ENCODE data around the gene MUC2.

The MUC2 gene

DNA sequence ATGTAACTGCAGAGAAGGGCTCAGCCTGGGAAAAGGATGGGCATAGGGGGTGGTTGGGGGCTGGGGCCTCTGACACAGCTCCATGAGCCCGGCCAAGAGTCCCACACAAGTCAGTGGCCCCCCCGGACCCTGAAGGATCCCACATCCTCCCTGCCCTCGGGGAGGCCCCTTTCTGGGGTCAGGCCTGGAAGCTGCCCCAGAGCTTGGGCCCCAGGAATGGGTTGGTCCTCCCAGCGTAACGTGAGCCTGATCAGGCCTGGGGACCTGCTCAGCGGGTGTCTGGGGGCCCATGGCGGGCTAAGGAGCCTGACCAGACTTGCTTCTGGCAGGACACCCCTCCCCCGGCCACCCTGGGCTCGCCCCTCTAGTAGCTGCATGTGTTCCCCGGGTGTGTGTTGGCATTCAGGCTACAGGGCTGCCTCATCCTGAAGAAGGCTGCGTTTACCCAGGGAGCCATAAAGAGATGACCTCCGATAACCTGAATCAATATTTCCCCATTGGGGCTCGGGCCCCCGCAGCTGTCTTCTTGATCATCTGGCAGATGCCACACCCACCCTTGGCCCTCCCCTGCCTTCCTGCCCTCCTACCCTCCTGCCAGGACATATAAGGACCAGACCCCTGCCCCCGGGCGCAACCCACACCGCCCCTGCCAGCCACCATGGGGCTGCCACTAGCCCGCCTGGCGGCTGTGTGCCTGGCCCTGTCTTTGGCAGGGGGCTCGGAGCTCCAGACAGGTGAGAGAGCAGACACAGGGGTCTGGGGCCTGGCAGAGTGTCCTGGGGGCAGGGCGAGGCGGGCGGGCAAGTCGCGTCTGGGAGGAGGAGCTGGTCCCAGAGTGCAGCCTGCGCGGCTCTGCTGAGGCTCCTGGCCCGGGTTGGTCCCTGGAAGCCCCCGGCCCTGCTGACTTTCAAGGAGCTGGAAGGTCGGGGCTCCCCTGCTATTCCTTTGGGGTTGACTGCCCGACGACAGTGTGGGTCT lies at the start of gene MUC2:
Gene MUC2, plus strand, starts transcription at position 631 of the 978 bp plus-strand sequence.
- no peak for DNase-seq

DNA sequence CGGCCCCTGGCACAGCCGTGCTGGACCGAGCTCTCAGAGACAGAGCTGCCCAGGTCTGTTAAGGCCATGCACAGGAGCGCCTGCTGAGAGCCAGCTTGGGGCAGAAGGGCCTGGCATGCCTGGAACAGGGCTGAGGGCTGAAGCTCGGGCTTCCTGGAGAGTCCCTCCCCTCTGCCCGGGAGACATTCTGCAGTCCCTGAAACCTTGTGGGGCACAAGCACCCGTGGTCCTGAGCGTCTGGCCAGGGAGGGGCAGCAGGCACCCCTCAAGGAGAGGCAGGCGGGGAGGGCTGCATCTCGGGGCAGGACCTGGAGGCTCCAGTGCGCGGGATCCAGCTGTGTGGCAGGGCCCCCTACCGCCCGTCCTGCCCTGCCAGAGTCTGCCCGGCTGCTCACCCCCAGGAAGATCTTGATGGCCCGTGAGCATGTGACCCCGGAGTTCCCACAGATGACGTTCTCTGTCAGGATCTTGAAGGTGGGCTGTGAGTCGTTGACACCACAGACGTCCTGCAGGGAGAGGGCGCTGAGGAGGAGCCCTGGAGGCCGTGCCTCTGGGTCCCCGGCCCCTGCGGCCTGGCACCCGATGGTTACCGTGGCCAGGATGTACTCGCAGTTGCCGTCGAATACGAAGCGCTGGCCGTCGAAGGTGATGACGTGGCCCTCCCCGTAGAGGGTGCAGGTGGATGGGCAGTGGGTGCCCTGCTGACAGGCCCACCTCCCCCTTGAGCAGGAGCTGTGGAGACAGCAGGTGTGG lies 49.1 kb upstream of the MUC2 start:
- no peak for DNase-seq

DNA sequence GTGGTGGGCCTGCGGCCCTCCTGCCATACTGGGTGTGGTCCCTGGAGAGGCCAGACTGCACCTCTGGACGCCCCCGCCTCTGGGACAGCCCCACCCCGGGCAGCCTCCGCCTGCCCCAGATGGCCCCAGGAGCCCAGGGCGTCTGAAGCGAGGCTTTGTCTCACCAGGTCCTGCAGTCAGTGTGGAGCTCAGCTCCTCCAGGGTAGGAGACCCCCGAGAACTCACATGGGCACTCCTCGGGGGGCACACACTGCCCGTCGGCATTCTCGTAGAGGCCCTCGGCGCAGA lies 48.6 kb upstream of the MUC2 start:
- DNase-seq: no peak

DNA sequence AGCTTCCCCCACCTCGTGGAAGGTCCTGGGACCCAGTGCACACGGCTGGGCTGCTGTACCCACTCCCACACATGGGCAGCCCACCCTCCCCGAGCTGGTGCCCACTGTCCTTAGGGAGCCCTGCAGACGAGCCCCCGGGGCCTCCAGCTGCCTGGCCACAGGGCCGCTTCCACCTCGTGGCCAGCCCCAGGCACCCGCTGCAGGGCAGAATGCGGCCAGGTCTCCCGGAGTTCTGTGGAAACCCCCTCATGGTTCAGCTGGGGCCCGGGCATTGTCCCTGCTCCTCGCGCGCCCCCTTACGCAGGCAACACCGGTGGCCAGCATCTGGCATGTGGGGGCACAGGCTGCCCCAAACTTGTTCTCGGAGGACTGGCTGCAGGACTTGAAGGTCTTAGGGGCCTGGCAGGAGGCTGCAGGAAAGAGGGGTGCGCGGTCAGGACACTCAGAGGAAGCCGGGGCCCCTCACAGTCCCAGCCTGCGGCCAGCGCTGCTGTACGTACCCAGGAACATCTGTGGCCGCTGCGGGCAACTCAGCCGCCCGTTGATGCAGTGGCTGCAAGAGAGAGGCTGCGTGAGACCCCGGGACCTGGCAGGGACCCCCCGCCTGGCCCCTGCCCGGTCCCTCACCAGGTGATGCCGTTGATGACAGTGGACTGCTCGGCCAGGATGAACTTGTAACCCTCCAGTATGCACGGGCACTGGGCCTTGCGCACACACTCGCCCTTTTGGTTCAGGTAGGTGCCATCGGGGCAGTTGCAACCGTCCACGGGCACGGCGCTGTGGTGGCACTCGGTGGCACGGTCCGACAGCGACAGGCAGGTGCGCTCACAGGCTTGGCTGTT lies 47.8 kb upstream of the MUC2 start:
- DNase-seq: no peak

DNA sequence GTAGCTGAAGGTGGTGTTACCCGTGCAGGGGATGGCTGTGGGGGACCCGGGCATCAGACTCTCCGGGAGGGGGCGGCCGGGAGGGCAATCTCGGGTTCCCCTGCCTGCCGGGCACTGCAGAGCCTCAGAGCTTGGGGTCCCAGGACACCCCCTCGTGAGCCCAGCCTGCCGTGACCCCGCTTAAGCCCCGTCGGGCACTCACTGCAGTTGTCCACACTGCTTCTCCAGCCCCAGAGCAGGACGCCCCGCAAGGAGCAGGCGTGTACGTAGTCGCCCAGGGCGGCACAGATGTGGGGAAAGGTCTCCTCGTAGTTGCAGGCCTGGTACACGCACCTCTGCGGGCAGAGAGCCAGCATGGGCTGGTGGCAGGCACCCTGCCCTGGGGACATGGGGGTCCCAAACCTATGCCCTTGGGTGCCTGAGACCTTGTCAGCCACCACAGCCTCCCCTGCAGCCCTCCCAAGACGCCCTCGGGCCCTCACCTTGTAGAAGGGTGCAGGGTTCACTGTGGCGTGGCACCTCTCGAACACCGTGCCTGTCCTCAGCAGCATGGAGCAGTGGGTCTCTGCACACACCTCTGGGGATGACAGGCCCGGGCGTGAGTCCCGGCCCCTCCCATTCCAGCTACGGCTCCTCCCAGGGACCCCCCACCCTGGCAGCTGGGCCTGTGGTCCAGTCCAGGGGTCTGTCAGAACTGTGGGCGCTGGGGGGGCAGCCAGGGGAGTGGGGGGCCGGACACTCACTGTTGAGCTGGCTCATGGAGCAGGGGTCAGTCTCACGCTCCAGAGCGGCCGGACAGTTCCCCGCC lies 47.0 kb upstream of the MUC2 start:
- no peak for DNase-seq

DNA sequence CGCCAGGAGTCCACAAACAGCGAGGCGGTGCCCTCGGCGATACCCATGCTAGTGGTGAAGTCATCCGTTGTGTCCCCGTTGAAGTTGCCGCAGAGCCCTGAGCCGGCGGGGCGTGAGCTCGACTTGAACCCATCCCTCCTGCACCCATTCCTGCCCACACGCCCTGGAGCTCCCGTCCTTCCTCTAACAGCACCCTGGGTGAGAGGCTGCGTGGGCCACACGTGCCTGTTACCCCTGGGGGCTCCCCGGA lies 46.5 kb upstream of the MUC2 start:
- DNase-seq: no peak

DNA sequence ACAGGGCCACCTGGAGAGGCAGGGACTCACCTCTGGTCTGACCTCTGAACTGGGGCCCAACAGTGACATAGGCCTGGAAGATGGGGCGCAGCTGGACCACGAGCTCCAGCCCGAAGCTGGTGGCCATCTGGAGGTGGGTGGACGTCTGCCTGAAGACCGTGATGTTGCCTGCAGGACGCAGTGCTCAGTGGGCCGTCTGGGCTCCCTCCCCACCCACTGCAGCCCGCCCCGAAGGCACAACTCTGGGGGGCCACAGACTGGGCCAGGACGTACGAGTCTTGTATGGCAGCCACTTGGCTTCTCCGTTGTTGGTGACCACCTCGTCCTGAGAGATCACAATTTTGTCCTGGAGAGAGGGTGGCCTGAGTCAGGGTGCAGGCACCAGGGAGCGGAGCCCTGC lies 46.1 kb upstream of the MUC2 start:
- DNase-seq: no peak

DNA sequence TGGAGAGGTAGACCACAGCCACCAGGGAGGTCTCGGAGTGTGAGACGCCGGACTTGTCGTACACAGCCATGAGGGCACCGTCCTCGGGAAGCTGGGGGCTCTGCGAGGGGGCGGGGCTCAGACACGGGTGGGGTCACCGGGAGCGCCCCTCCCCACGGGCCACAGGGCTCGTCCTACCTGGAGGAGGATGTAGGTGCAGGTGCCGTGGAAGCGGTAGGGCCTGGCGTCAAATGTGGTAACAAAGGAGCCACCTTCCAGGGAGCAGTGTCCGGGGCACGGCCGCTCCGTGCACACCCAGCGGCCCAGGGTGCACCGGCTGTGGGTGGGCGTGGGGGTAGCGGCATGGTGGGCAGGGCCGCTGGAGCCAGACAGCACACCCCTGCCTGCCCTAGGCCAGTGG lies 45.6 kb upstream of the MUC2 start:
- DNase-seq: no peak

DNA sequence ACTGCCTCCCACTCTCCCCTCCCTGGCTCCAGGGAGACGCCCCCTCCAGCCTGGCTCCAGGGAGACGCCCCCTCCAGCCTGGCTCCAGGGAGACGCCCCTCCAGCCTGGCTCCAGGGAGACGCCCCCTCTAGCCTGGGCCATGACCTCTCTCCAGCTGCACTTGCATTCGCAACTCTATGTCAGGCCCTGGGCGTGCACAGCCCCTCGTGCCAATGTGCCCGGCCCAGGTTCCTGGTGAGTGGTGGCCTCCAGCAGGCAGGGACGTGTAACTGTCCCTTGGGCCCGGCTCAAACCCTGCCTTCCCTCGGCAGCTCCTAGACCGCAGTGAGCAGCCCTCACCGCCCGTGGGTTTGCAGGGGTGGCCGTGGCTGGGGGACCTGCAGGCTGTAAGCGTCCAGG lies 45.0 kb upstream of the MUC2 start:
- DNase-seq: no peak

DNA sequence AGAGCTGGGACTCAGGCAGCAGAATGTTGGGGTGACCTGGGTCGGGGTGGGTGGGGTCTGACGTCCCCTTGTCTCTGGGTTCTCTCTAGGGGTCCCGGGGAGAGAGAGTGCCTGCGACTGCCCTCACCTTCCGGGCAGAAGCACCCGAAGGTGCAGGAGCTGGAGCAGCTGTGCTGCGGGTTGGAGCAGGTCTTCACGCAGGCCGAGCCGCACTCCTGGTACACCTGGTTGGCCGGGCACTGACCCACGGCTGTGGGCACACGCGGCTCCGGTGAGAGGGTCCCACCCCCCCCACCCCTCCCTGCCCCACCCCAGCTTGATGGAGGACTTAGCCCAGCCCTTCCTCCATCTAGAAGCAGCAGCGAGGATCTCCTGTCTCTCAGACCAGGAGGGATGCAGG lies 44.6 kb upstream of the MUC2 start:
- DNase-seq: no peak

DNA sequence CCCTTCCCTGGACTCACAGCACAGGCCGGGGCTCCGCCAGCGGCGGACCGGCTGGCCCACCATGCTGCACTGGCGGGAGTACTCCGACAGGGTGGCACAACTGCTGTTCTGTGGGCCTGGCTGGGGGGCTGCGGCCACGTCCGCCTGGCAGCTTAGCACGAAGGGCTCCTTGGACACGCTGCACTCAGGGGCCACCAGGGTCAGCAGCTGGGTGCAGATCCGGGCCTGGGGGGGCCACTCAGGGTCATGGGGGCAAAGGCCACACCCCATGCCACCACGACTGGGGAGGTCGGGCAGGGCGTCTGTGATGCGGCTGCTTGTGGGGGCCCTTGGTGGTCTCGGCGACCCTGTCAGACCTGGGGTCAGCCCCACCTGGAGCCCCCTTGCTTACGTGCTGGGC lies 44.1 kb upstream of the MUC2 start:
- DNase-seq: no peak

DNA sequence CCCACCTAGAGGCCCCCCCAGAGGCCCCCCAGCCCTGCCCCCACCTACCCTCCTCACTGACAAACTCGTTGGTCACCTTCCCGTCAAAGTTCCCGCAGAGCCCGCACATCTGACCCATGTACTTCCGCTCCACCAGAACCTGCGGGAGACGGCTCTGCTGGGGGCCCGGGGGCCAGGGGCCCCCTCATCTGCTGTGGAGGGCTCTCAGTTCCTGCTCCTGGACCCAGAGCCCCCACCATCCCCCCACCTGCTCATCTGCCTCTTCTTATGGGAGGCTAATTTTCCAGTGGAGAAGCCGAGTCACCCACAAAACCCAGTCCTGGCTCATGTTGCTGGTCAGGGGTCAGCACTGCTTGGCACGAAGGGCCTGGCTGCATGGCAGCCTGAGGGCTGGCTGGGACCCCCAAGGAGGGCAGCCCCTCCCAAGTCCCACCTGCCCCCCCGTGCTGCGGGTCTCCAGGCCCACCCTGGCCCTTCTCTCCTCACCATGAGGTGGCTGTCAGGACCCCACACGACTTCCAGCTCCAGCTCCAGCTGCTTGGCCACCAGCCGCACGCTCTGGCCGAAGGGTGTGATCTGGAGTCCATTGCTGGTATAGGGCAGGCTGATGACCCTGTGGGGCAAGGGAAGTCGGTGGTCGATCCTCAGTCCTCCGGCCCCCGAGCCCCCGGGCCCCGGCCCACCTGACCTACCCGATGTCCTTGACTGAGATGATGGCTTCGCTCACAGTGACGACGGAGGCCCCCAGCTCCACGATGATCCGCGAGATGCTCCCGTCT lies 43.4 kb upstream of the MUC2 start:
- DNase-seq: no peak

DNA sequence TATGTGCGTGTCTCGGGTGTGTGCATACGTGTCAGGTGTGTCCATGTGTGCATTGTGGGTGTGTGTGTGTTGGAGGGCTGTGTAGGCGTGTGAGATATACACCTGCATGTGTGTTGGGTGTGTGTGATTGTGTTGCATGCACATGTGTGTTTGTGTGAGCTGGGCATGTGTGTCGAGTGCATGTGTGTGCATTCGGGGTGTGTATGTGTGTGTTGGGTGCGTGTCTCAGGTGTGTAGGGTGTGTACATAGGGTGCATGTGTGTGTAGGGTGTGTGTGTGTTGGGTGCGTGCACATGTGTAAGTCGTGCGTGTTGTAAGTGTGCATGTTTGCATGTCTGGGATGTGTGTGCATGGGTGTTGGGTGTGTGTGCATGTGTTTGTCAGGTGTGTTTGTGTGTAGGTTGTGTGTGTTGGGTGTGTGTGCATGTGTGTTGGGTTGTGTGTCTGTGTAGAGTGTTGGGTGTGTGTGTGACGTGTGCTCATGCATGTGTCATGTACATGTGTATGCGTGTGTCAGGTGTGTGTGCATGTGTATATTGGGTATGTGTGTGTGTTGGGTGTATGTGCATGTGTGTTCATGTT lies 42.3 kb upstream of the MUC2 start:
- no peak for DNase-seq

DNA sequence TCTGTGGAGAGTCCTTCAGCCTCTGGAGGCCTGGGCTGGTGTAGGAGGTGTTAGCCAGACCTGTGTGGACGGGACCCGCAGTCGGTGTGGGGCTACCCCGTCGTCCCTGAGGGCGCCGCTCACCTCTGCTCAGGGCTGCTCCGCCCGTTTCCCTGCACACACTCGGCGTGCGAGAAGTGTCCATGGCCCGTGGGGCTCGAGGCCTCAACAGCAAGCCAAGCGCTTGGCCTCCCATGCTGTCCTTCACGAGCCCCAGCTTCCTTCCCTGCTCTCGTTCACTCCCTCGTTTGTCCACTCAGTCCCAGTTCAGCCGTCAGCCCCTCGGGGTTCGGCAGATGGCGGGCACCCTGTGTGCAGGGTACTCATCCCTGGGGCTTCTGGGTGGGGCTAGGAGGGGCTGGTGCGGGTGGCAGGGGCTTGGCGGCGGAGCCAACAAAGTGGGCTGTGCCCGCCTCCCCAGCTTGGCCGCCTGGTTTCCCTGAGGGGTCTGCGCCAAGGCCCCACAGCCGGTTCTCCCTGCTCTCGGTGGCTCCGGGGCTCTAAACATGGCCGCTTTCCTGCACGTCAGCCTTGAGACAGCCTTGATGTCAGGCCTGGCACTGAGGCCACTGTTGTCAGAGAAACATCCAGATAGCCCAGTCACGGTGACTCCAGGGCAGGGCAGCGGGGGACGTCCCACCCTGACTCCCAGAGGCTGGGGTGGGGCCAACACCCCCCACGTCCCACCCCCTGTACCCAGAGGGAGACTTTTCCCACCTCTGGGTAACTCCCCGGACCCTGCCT lies 41.5 kb upstream of the MUC2 start:
- DNase-seq: no peak

DNA sequence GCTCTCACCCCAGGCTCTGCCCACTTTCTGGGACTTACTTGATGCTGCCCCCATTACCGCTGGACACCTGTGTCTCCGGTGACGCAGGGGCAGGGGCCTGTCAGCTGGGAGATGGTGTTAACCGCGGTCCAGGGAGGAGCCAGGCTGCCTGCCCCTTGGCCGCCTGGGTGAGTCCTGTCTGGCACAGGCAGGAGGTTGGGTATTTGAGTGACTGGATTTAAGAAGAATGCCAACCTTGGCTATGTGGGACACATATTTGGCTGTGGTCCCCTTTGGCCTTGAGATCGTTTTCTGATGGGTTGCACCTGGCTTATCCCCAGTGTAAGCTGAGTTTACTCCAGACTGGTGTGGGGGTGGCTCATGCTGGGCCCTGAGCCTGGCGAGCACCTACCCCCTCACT lies 40.7 kb upstream of the MUC2 start:
- DNase-seq: no peak

DNA sequence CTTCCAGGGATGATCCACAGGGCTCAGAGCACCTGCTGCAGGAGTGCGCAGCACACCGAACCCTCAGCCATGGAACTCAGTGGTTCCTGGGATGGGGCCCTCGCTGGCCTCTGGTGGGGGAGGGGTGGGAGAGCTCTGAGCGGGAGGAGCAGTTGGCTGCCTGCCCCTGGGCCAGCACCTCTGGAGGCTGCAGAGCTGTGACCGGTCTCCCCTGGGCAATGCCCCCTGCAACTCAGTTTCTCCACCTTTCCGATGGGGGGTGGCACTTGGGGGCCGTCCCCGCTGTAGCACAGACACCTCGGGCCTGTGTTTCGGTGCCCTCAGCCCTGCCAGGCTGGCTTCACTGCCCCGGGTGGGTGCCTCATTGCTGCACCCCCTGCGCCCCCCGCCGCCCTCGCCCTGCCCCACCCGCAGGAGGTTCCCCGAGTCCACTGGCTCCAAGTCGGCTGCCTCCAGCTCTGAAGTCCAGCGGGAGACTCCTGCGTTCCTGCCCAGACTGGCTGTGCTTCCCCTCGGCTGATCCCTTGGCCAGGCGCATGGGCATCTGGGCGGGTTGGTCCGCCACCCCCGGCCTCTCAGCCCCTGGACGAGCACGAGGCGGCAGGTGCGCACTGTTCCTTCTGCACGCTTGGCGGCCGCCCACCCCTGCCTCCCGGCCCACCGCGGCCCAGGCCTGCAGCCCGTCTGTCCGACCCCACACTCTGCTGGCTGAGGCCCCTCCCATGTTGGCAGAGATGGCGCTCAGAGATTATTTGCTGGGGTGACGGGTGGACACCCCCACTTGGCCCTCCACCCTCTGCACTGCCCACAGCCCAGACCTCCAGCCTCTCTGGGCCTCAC lies 40.0 kb upstream of the MUC2 start:
- no peak for DNase-seq

DNA sequence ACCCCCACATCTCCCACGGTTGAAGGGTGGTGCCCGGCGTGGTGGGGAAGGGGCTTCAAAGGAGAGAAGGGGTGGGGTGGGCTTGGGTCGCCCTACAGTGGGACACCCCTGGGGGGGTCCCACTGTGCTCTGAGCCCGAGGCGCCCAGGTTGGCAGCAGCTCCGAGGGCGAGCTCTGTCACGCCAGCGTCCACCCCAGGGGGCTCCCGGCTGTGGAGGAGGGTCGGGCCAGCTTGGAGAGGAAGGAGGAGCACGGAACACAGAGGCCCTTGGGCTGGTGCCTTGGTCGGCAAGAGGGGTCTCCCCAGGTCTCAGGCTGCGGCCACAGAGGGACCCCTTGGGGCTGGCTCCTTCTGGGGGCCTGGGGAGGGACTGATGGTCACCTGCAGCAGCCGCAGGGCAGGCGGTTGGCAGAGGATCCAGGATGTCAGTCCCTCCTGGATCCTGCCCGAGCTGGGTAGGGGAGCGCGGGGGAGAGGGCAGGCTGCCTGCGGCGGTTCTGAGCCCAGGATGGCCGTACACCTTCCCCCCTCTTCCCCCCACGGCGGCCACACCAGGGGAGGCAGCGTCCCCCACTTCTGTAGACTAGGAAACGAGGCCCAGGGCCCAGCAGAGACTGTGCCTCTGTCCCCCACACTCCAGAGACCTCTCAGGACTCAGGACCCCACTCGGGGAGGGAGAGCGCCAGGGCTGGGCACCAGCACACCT lies 38.9 kb upstream of the MUC2 start:
- DNase-seq: no peak

DNA sequence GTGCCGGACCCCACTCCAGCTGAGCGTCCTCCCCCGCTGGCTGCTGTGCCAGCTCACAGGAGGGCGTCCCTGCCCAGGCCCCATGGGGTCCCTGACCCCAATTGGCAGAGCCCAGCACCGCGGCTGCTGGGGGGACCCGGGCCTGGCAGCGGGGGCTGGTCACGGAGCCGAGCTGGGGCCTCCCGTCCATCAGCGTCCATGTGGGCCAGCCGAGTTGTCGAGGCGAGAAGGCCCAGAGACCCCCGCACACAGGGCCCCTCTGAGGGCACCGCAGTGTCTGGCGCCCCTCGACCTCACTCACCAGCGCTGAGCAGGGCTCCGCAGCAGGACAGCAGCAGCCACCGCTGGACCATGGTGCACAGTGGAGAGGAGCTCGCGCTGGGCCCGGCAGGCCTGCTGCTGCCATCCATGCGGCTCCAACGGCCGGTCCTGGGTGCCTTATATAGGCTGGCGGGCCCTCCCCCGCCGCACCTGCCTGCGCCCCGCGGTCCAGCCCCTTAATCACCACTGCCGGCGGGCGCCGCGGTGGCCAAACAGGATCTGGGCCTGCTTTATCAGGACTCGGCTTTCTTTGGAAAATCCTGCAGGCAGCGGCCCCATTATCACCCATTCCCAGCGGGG lies 38.3 kb upstream of the MUC2 start, which contains the start of gene MUC6:
Gene MUC6, minus strand, starts transcription at position 416 of the 621 bp plus-strand sequence. Its CDS starts 63 bp downstream, at position 353.
- no peak for DNase-seq

DNA sequence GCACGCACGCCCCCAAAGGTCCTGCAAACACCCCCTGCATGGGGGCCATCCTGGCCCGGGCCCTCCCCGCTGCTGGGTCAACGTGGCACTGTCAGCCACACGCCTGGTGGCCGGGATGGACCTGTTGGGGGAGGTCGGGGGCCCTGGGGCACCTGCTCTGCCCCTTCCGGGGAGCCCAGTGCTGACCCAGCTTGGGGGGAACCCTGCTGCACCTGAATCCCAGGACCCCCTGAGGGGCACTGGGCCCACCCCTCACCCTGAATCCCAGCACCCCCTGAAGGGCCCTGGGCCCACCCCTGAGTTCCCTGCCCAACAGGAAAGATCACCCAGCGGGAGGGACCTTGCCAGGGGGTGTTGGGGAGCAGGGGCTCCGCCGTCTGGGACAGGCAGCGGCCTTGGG lies 37.7 kb upstream of the MUC2 start:
- no peak for DNase-seq

Measured in SIG-M5 (cell line).